Urinary bladder (tissue), 4 donors: Measurements from ENCODE around the gene NT5DC2. TPM values are rescaled to one million over a fixed set of nuclear protein-coding genes. Genes with fewer than 3 reads are reported as not detected.

Source experiments
- DNase-seq: peaks from one replicate; pipeline ENCODE4 v3.0.0-alpha.2; 2015; ENCODE audit errors: extremely low spot score
- H3K27ac ChIP-seq: one replicate; pipeline ENCODE4 v1.5.1; 2013; ENCODE audit warnings: low read depth, mild to moderate bottlenecking, moderate library complexity
- H3K36me3 ChIP-seq: one replicate; pipeline ENCODE4 v1.6.1; 2013; ENCODE audit warnings: mild to moderate bottlenecking, moderate library complexity; ENCODE audit not compliant: insufficient read depth
- H3K4me1 ChIP-seq: one replicate; pipeline ENCODE4 v1.6.1; 2013; ENCODE audit warnings: mild to moderate bottlenecking, moderate library complexity; ENCODE audit not compliant: insufficient read depth
- H3K4me3 ChIP-seq: one replicate; pipeline ENCODE4 v1.5.1; 2013; ENCODE audit warnings: low read depth, low read length
- WGBS: extraction: QIAGEN DNeasy Blood & Tissue Kit; methylation state at CpG from one replicate; pipeline ENCODE4 v1.1.7; 2013; 5-methylcytosine and 5-hydroxymethylcytosine counted together
- polyA plus RNA-seq: library from polyadenylated mRNA; stranded (reverse); fragments of 200-250 nt; gene quantifications from one replicate; pipeline ENCODE4 v1.2.3, GENCODE V29; 2013
- total RNA-seq: library from RNA; depleted of rRNA; stranded (reverse); fragments of >200 nt; gene quantifications from one replicate; pipeline ENCODE4 v1.2.3, GENCODE V29; 2014
- donor health status: healthy with polysubstance abuse.
- donor health status: healthy.

NT5DC2 gene
- total and polyA plus RNA-seq, 2 donors, result 32.9 to 63.8 TPM

- Histone ChIP-seq H3K36me3 (peaks cover 16% of the 10 kb centered on the region), H3K4me3 (no peak overlapping the region), H3K27ac (no peak overlapping the region), H3K4me1 (no peaks in the 10 kb centered on the region)
- no peak for DNase-seq
- 91% methylated on average over 3 of the region's 3 CpGs for WGBS
Observed at GRCh38 chr3:52488746-52489145, 44.9 kb downstream of the NT5DC2 start.

GRCh38 chr3:52487788-52488691 lies 45.6 kb downstream of the NT5DC2 start:
- H3K4me1 ChIP-seq, result no peaks in the 10 kb centered on the region

GRCh38 chr3:52487050-52487787 lies 46.4 kb downstream of the NT5DC2 start:
- no peak overlapping the region for H3K4me3 ChIP-seq
- 91% methylated on average over 31 of the region's 31 CpGs for WGBS

More at GRCh38 chr3:52487788-52488691, 45.6 kb downstream of the NT5DC2 start:
- H3K4me3 ChIP-seq, result no peak overlapping the region
- peaks cover 15% of the 10 kb centered on the region for H3K36me3 ChIP-seq
- WGBS, result 96% methylated on average over 59 of the region's 59 CpGs
- H3K27ac ChIP-seq, result no peak overlapping the region
- DNase-seq, result no peak

GRCh38 chr3:52484680-52485461 lies 48.8 kb downstream of the NT5DC2 start:
- DNase-seq, result no peak

More at GRCh38 chr3:52487050-52487787, 46.4 kb downstream of the NT5DC2 start:
- no peak for DNase-seq
- H3K36me3 ChIP-seq, result peaks cover 14% of the 10 kb centered on the region
- H3K27ac ChIP-seq, result no peak overlapping the region
- H3K4me1 ChIP-seq, result no peaks in the 10 kb centered on the region

GRCh38 chr3:52483577-52484381 lies 49.9 kb downstream of the NT5DC2 start:
- H3K4me3 ChIP-seq, result no peak overlapping the region
- DNase-seq, result peak; percentile 56
- peaks cover 13% of the 10 kb centered on the region for H3K36me3 ChIP-seq
- 37% methylated on average over 13 of the region's 13 CpGs for WGBS
- no peaks in the 10 kb centered on the region for H3K4me1 ChIP-seq
- no peak overlapping the region for H3K27ac ChIP-seq

More at GRCh38 chr3:52484680-52485461, 48.8 kb downstream of the NT5DC2 start:
- H3K27ac ChIP-seq, result peak overlapping the region; percentile 69
- H3K4me1 ChIP-seq, result no peaks in the 10 kb centered on the region
- peaks cover 7% of the 10 kb centered on the region for H3K36me3 ChIP-seq
- H3K4me3 ChIP-seq, result no peak overlapping the region
- 67% methylated on average over 10 of the region's 10 CpGs for WGBS

GRCh38 chr3:52483081-52483480 lies 50.6 kb downstream of the NT5DC2 start:
- no peak for DNase-seq
- peaks cover 10% of the 10 kb centered on the region for H3K36me3 ChIP-seq
- no peak overlapping the region for H3K4me3 ChIP-seq
- H3K4me1 ChIP-seq, result no peaks in the 10 kb centered on the region
- 85% methylated on average over 14 of the region's 14 CpGs for WGBS
- no peak overlapping the region for H3K27ac ChIP-seq

- Histone ChIP-seq H3K36me3 (peaks cover 13% of the 10 kb centered on the region), H3K4me3 (no peak overlapping the region), H3K4me1 (no peaks in the 10 kb centered on the region), H3K27ac (peak overlapping the region; percentile 34)
- WGBS, result 85% methylated on average over 23 of the region's 23 CpGs
- DNase-seq, result no peak
Observed at GRCh38 chr3:52481819-52482521, 51.7 kb downstream of the NT5DC2 start.

- DNase-seq, result no peak
- WGBS, result 71% methylated on average over 27 of the region's 27 CpGs
- no peaks in the 10 kb centered on the region for H3K4me1 ChIP-seq
- H3K4me3 ChIP-seq, result no peak overlapping the region
- H3K36me3 ChIP-seq, result peaks cover 13% of the 10 kb centered on the region
- no peak overlapping the region for H3K27ac ChIP-seq
Observed at GRCh38 chr3:52480768-52481715, 52.6 kb downstream of the NT5DC2 start.

- Histone ChIP-seq H3K4me1 (no peaks in the 10 kb centered on the region), H3K36me3 (peaks cover 13% of the 10 kb centered on the region), H3K4me3 (no peak overlapping the region), H3K27ac (no peak overlapping the region)
- WGBS, result 84% methylated on average over 16 of the region's 16 CpGs
- no peak for DNase-seq
Observed at GRCh38 chr3:52479877-52480575, 53.6 kb downstream of the NT5DC2 start.

GRCh38 chr3:52479037-52479876 lies 54.4 kb downstream of the NT5DC2 start:
- H3K27ac ChIP-seq, result no peak overlapping the region
- no peaks in the 10 kb centered on the region for H3K4me1 ChIP-seq
- H3K36me3 ChIP-seq, result peaks cover 13% of the 10 kb centered on the region
- WGBS, result 96% methylated on average over 7 of the region's 7 CpGs
- H3K4me3 ChIP-seq, result no peak overlapping the region
- no peak for DNase-seq
